OCI-M1 (cell line): ENCODE results near the gene TCTN3.
"Not testable (repeated sequence)": the region's sequence is repeated elsewhere in the genome, so short reads cannot be mapped to it uniquely, and the experiment has no call there.

Source experiments
- DNase-seq: peaks from one replicate; lab custom pipeline; 2025; lab: John Stamatoyannopoulos, UW

Gene TCTN3

DNA sequence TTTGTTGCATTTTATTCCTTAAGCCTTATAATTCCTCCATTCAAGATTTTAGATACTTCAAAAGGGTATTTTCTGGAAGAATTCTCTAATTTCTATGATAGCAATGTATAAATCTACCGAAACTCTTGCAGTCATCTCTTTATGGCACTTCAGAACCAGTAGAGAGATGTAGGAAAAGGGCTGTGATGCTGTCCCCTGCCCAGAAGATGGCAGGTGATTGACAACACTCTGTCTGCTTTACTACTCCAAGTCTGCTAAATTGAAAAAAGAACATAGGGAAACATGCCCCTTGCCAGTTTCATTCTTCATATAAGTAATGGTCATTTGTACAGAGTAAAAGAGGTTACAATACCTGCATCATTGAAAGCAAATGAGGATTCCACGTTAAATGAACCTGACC lies 5.1 kb downstream of the TCTN3 start:
- no peak for DNase-seq

- no peak for DNase-seq
Measured at GRCh38 chr10:95683966-95684365, 9.8 kb downstream of the TCTN3 start.

GRCh38 chr10:95675403-95676116 lies 18.2 kb downstream of the TCTN3 start:
- no peak for DNase-seq

GRCh38 chr10:95674643-95675042 lies 19.1 kb downstream of the TCTN3 start:
- DNase-seq: no peak

- DNase-seq: not testable (repeated sequence)
Measured at GRCh38 chr10:95672641-95673040, 21.1 kb downstream of the TCTN3 start.

DNA sequence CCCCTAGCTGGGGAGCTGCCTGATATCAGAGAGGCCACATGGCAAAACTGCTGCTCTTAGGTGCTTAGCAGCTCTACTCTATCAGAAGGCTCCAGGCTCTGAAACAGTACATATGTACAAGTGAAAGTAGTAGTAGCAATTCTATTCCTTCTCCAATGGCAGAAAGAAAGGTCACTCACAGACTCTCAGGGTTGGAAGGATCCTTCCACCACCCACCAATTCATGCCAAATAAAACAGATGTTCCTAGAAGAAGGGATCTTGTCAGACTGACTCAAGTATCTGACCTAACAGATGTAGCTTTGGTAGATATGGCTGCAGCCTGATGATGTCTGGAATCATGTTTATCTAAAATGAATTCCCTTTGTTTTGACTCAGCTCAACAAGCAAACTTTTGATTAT lies 29.2 kb downstream of the TCTN3 start:
- DNase-seq: peak; percentile 93

DNA sequence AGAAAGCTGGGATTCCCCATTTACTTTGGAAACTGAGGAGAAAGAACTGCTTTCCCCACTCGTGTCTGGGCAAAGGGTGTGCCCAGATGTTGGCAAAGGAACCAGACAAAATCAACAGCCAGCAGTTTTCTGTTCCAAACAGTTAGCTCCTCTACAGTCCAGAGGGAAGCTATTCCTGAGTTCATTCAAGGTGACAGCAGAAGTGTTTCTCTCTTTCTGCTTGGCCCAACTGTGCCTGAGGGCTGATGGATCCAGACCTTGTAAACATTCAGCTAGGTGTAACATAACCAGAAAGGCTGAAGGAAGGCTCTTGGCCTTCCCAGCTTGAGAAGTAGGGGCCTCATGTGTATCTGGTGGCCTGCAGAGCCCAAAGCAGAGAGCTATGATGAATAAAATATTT lies 30.2 kb downstream of the TCTN3 start:
- no peak for DNase-seq

- DNase-seq: no peak
Measured at GRCh38 chr10:95661818-95662217, 31.9 kb downstream of the TCTN3 start.

- no peak for DNase-seq
Measured at GRCh38 chr10:95660283-95660682, 33.4 kb downstream of the TCTN3 start.

- no peak for DNase-seq
Measured at GRCh38 chr10:95657250-95657649, 36.5 kb downstream of the TCTN3 start.

DNA sequence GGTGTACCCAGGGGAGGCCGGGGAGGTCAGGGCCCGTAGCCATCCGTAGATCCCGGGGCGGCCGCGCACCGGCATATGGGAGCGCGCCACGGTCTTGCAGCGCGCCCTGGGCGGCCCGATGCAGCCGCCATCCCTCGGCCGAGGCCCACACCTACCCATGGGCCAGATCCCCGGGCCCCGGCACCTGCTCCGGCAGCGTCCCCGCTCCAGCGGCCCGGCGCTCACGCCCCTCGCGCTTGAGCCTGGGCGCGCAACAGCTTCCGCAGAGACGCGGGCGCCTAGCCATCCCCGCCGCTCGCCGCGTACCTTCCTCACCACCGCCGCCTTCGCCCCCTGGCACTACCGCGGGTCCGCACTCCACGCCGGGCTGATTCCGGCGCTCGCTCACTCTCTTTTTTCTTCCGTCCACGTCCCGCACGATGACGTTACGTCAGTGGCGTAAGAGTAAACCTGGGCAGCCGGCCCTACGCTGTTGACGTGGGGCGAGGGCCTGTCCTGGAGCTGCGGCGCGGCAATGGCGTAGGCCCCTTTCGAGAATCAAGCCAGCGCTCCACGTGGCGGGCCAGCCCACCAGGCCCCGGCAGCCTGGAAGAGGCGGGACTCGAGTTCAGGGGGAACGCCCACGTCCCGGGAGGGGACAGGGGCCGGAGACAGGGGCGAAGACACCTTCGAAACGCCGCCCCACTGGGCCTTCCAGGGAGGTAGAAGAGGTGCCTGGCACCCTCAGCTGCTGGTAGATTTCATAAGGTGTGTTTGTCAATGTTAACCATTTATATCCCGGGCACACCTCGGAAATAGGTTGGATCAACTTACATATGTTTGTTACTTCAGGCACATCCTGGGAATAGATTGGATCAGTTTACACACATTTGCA lies 37.2 kb downstream of the TCTN3 start, which contains the start of gene ALDH18A1:
Gene ALDH18A1 (minus strand): TSS at position 421 of the 874 bp plus-strand sequence. CDS start 3,334 bp downstream, outside the sequence.
- DNase-seq: peak; percentile 97

DNA sequence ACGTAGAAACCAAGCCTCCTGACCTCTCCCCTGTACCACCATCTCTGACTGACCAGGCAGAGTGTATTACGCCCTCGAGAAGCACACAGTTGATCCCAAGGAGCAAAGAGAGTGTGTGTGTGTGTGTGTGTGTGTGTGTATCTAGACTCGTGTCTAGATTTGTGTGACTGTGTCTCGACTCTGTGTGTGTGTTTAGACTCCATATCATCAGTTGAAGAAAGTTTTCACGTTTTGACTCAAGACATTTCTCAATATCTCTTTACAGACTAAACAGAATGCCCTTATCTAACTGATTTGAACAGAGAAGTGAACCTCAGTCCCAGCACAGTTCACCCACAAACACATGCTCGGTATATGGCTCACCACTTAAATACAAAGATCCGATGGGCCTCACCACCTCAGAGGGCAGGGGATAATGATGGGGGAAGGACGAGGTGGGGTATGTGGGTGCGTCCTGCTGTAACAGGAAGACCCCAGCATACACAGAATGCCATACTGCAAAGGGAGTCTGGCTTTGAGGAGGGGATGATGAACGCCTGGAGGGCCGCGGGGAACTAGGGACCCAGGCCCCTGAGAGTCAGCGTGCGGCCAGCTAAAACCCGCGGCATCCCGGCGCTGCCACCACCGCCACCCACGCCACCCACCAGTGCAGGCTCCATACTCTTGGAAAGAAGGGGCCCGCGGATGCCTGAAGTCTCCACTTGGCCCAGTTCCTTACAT lies 38.0 kb downstream of the TCTN3 start:
- peak; percentile 73 for DNase-seq

DNA sequence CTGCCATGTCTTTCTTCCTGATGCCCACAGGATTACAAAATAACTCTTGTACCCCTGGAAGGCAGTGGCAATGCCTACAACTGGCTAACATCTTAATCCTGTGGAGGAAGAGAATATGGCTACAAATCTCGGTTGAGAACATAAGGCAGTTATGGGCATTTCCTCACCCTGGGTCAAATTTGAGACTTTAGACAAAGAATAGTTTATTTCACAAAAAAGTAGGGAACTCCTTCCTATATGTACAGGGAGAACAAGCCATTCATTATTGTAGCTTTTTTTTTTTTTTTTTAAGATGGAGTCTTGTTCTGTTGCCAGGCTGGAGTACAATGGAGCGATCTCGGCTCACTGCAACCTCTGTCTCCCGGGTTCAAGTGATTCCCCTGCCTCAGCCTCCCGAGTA lies 39.8 kb downstream of the TCTN3 start:
- no peak for DNase-seq

- no peak for DNase-seq
Measured at GRCh38 chr10:95651346-95652060, 42.2 kb downstream of the TCTN3 start.

DNA sequence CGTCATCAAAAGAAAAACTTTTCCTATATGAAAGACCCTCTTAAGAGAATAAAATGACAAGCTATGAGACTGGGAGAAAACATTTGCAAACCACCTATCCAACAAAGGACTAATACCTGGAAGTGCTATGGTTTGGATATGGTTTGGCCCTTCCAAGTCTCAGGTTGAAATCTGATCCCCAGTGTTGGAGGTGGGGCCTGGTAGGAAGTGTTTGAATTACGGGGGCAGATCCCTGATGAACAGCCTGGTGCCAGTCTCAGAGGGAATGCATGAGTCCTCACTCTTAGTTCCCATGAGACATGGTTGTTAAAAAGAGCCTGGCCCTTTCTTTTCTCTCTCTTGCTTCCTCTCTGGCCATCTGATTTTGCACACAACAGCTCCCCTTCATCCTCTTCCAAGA lies 43.5 kb downstream of the TCTN3 start:
- no peak for DNase-seq

- DNase-seq: no peak
Measured at GRCh38 chr10:95648138-95648537, 45.6 kb downstream of the TCTN3 start.

DNA sequence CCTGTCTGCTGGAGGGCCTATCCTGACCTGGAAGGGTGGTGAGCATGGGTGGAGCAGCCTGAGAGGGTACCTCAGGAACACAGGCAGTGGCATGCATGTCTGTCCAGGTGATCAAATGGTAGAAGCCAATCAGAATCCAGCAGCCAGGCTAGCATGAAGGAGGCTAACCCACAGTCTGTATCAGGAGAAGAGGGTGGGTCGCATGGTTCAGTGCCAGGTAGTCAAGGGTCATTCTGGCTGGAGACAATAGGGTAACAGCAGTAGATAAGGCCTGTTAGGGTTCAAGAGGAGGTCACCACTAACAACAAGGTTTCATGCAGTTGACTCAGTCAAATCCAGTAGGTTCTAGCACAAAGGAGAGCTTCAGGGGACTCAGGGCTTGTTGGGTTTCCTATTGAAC lies 47.6 kb downstream of the TCTN3 start:
- DNase-seq: no peak

DNA sequence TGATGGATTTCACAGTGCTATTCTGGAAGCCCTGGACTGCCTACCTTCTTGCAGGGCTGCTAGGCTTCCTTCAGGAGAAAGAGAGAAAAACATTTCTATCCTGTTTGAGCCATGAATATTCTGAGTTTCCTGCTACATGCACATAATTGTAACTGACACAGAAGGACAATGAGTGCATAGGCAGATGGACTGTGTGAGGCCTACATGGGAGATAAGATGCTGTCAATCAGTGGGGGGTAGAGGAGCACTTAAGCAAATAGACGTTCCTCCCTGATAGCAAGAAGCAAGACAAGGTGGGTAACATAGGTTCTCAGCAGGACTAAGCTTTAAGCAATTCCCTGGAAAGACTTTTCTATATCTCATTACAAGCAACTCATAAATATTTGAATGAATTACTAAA lies 48.8 kb downstream of the TCTN3 start:
- DNase-seq: peak; percentile 82

DNA sequence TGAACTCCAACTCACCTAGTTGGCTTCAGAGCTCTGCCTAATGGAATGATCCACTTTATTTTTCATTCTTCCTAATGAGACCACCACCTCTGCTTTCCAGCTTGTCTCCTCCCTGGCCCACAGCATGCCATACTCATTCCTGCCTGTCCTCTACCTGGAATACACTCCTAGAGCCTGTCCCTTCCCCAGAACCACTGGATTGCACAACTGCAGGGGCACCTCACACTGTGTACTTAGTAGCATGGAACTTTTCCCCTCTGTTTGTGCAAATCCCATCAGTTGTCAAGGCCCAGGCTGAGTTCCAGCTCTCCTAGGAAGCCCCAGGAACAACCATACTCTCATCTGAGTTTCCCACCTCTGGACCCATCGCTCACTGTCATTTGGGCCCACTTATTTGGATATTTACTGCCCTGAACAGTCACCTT lies 52.8 kb downstream of the TCTN3 start:
- DNase-seq: no peak

DNA sequence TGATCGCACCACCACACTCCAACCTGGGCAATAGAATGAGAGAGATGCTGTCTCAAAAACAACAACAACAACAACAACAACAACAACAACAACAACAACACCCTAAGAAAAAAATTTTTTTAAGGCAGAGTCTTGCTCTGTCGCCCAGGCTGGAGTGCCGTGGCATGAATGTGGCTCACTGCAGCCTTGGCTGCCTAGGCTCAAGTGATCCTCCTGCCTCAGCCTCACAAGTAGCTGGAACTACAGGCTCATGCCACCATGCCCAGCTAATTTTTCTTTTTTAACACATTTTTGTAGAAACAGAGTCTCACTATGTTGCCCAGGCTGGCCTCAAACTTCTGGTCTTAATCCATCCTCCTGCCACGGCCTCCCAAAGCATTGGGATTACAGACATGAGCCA lies 55.8 kb downstream of the TCTN3 start:
- no peak for DNase-seq

DNA sequence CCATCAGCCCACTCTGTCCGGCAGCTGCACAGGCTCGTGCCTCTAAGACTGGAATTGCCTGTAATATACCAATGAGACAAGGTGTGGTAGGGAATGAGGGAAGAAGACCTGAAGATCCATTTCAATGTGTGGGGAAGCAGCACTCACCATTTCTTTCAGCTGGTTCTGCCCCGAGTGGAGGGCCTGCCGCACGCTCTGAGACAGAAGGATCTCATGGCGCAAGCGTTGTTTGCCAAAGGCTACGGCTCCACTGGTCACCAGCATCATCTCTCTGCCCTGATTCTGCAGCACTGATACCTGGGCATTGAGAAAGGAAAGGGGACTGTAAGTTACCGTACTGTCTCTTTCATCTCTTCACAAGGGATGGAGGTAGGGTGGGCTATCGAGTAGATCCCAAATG lies 56.6 kb downstream of the TCTN3 start:
- DNase-seq: no peak

- no peak for DNase-seq
Measured at GRCh38 chr10:95635319-95635733, 58.4 kb downstream of the TCTN3 start.
